HepG2 (cell line): ENCODE results near the gene ESYT1. TPM values are rescaled to one million over a fixed set of nuclear protein-coding genes. Genes with fewer than 3 reads are reported as not detected.

Experiments used
- BORCS8-MEF2B ChIP-seq: sonication (generic); formaldehyde crosslinking; IDR thresholded peaks from 2 replicates; pipeline ENCODE4 v1.8.0; 2022; ENCODE audit warnings: mild to moderate bottlenecking, missing genetic modification reagents
- HMG20B ChIP-seq: conservative IDR thresholded peaks from 2 replicates; pipeline ENCODE4 v1.6.1; 2016; ENCODE audit warnings: missing genetic modification reagents, missing compliant biosample characterization
- HNF1B ChIP-seq: sonication (generic); formaldehyde crosslinking; IDR thresholded peaks from 2 replicates; pipeline ENCODE4 v1.5.1; 2020; ENCODE audit warnings: mild to moderate bottlenecking, moderate library complexity, missing genetic modification reagents
- MED1 ChIP-seq: sonication (generic); formaldehyde crosslinking; IDR thresholded peaks from 2 replicates; pipeline ENCODE4 v1.4.0; 2020; ENCODE audit warnings: missing genetic modification reagents
- MEIS2 ChIP-seq: sonication (generic); formaldehyde crosslinking; IDR thresholded peaks from 2 replicates; pipeline ENCODE4 v1.9.0; 2021; ENCODE audit warnings: mild to moderate bottlenecking, missing genetic modification reagents
- NFAT5 ChIP-seq: sonication (generic); formaldehyde crosslinking; IDR thresholded peaks from 2 replicates; pipeline ENCODE4 v1.4.0; 2020; ENCODE audit warnings: missing genetic modification reagents
- NR2F2 ChIP-seq: IDR thresholded peaks from 2 replicates; pipeline ENCODE4 v1.6.1; 2012; ENCODE audit warnings: low read depth, inconsistent platforms, borderline replicate concordance
- SATB2 ChIP-seq: sonication (generic); formaldehyde crosslinking; IDR thresholded peaks from 2 replicates; pipeline ENCODE4 v1.5.0; 2020; ENCODE audit warnings: missing genetic modification reagents
- SMARCC2 ChIP-seq: fragments of 450-650 bp; IDR thresholded peaks from 2 replicates; pipeline ENCODE4 v1.6.1; 2017; ENCODE audit warnings: antibody characterized with exemption, mild to moderate bottlenecking
- SOX13 ChIP-seq, 3 experiments: fragments of 450-650 bp in 1 of 3; sonication (generic) in 1 of 3; formaldehyde crosslinking in 1 of 3; IDR thresholded peaks in 2 of 3; conservative IDR thresholded peaks in 1 of 3; 2 replicates each; pipeline versions ENCODE4 v1.5.0 to v1.6.1; 2016 to 2020; ENCODE audit warnings: antibody characterized with exemption in 1 of 3, mild to moderate bottlenecking in 1 of 3, missing compliant biosample characterization in 1 of 3, missing genetic modification reagents in 1 of 3, moderate library complexity in 1 of 3
- ZBTB20 ChIP-seq: sonication (generic); formaldehyde crosslinking; IDR thresholded peaks from 2 replicates; pipeline ENCODE4 v1.8.1; 2023; ENCODE audit warnings: missing genetic modification reagents, low read depth, mild to moderate bottlenecking, borderline replicate concordance
- ZFP62 ChIP-seq: sonication (generic); formaldehyde crosslinking; IDR thresholded peaks from 2 replicates; pipeline ENCODE4 v1.4.0; 2020; ENCODE audit warnings: missing genetic modification reagents
- ZFYVE20 ChIP-seq: sonication (generic); formaldehyde crosslinking; IDR thresholded peaks from 2 replicates; pipeline ENCODE4 v1.8.0; 2023; ENCODE audit warnings: low read depth, mild to moderate bottlenecking, moderate library complexity, missing genetic modification reagents, borderline replicate concordance
- ZIK1 ChIP-seq: sonication (generic); formaldehyde crosslinking; IDR thresholded peaks from 2 replicates; pipeline ENCODE4 v1.5.0; 2020; ENCODE audit warnings: mild to moderate bottlenecking, low read depth, missing genetic modification reagents, borderline replicate concordance
- ZNF10 ChIP-seq: sonication (generic); formaldehyde crosslinking; IDR thresholded peaks from 2 replicates; pipeline ENCODE4 v1.4.0; 2020; ENCODE audit warnings: mild to moderate bottlenecking, low read depth, missing genetic modification reagents, borderline replicate concordance
- ZNF383 ChIP-seq: sonication (generic); formaldehyde crosslinking; IDR thresholded peaks from 2 replicates; pipeline ENCODE4 v1.4.0; 2020; ENCODE audit warnings: missing genetic modification reagents, mild to moderate bottlenecking, borderline replicate concordance
- ZNF543 ChIP-seq: sonication (generic); formaldehyde crosslinking; IDR thresholded peaks from 2 replicates; pipeline ENCODE4 v1.4.0; 2020; ENCODE audit warnings: mild to moderate bottlenecking, missing genetic modification reagents
- ZNF550 ChIP-seq: sonication (generic); formaldehyde crosslinking; IDR thresholded peaks from 2 replicates; pipeline ENCODE4 v1.4.0; 2020; ENCODE audit warnings: mild to moderate bottlenecking, missing genetic modification reagents, borderline replicate concordance
- ZNF556 ChIP-seq: sonication (generic); formaldehyde crosslinking; IDR thresholded peaks from 2 replicates; pipeline ENCODE4 v1.4.0; 2020; ENCODE audit warnings: mild to moderate bottlenecking, missing genetic modification reagents, borderline replicate concordance
- ZNF724P ChIP-seq: sonication (generic); formaldehyde crosslinking; IDR thresholded peaks from 2 replicates; pipeline ENCODE4 v1.8.0; 2022; ENCODE audit warnings: missing genetic modification reagents, borderline replicate concordance
- ZSCAN25 ChIP-seq: sonication (generic); formaldehyde crosslinking; IDR thresholded peaks from 2 replicates; pipeline ENCODE4 v1.8.0; 2022; ENCODE audit warnings: mild to moderate bottlenecking, missing genetic modification reagents
- polyA plus RNA-seq, 8 experiments: library from polyadenylated mRNA; depleted of rRNA in 3 of 8; stranded (reverse) in 7 of 8; unstranded in 1 of 8; fragments of >200 nt; fragmentation: Illumina TruSeq in 4 of 8; extraction: Trizol in 4 of 8; gene quantifications; 2 replicates each; pipeline versions ENCODE4 v1.2.1 to v1.2.3, GENCODE V29; 2011 to 2016; ENCODE audit warnings: low read depth in 4 of 8, missing spikeins in 1 of 8, mixed read lengths in 1 of 8; ENCODE audit not compliant: insufficient read depth in 1 of 8
- total RNA-seq, 5 experiments: library from RNA; depleted of rRNA; stranded (reverse); fragments of >200 nt; fragmentation: Illumina TruSeq; extraction: Trizol; gene quantifications; 2 replicates each; pipeline ENCODE4 v1.2.3, GENCODE V29; 2016; ENCODE audit warnings: low read depth in 1 of 5

The ESYT1 gene
- total and polyA plus RNA-seq, 2 of the 13 experiments (the other 11 are each of a cell fraction or from before 2014, with no cell fraction given): 66.9 to 71.0 TPM

GRCh38 chr12:56189918-56190694 is 62.0 kb downstream of the ESYT1 start (continued):
- TF ChIP-seq HNF1B (CRISPR knock-in tag) (no peak), HMG20B (CRISPR knock-in tag) (0 out of 2 replicates have a peak, but pooled peaks have one; percentile 38), MEIS2 (peak; percentile 51; the same call in 1 of the 2 replicates), ZNF543 (CRISPR knock-in tag) (0 out of 2 replicates have a peak, but pooled peaks have one; percentile 48), ZBTB20 (CRISPR knock-in tag) (no peak; the same call in 1 of the 2 replicates), BORCS8-MEF2B (CRISPR knock-in tag) (peak; percentile 66; the same call in 1 of the 2 replicates), SMARCC2 (no peak), ZNF383 (CRISPR knock-in tag) (no peak), ZFP62 (no peak), MED1 (CRISPR knock-in tag) (peak; percentile 7), ZNF556 (CRISPR knock-in tag) (peak; percentile 75; the same call in 1 of the 2 replicates), ZSCAN25 (CRISPR knock-in tag) (no peak), ZIK1 (CRISPR knock-in tag) (no peak), ZNF10 (CRISPR knock-in tag) (no peak), NR2F2 (no peak), NFAT5 (no peak), SATB2 (CRISPR knock-in tag) (no peak; the same call in 1 of the 2 replicates), SOX13 (IDR thresholded peaks at IDR 0.05) (0 out of 2 replicates have a peak, but pooled peaks have one; percentile 32), SOX13 (CRISPR knock-in tag; conservative IDR thresholded peaks at IDR 0.05 in 1 of 2, IDR thresholded peaks at IDR 0.05 in 1 of 2) (peak in 1 of 2 experiments; percentile 50; a peak in 2 of 4 replicates), ZNF724P (CRISPR knock-in tag) (no peak), ZFYVE20 (CRISPR knock-in tag) (no peak), ZNF550 (CRISPR knock-in tag) (no peak; the same call in 1 of the 2 replicates)
